PC-9 (cell line): Measurements from ENCODE around the gene B3GALNT1. TPM values are rescaled to one million over a fixed set of nuclear protein-coding genes. Genes with fewer than 3 reads are reported as not detected.

Source experiments
- BruUV-seq: library from RNA; stranded (reverse); fragments of 400-500 nt; replicated peaks from 2 replicates; lab custom pipeline; 2021; lab: Mats Ljungman, UMichigan
- CTCF ChIA-PET: fragments of 300-600 bp; sonication (Branson Sonifier 250); formaldehyde crosslinking; loops from one replicate; lab custom pipeline; 2022; ENCODE audit warnings: antibody characterized with exemption; lab: Charles Lee
- POLR2A ChIA-PET: fragments of 300-600 bp; sonication (Branson Sonifier 250); formaldehyde crosslinking; loops from one replicate; lab custom pipeline; 2022; ENCODE audit warnings: antibody characterized with exemption; ENCODE audit not compliant: unreplicated experiment; lab: Charles Lee
- DNase-seq, 2 experiments: peaks; one replicate each; pipeline versions ENCODE4 v3.0.0 to v3.0.0-alpha.2; 2015 to 2022; ENCODE audit warnings: mixed read lengths in 1 of 2
- H2AFZ ChIP-seq: fragments of 200-600 bp; sonication (generic); 2 replicates; pipeline ENCODE4 v1.8.1; 2017; ENCODE audit warnings: antibody characterized with exemption
- H3F3A ChIP-seq: fragments of 200-600 bp; sonication (generic); 2 replicates; pipeline ENCODE4 v1.8.1; 2017; ENCODE audit warnings: antibody characterized with exemption, mild to moderate bottlenecking, low read depth; ENCODE audit not compliant: insufficient read depth
- H3K27ac ChIP-seq: fragments of 200-600 bp; sonication (generic); 2 replicates; pipeline ENCODE4 v1.6.1; 2016; ENCODE audit warnings: mixed run types
- H3K27me3 ChIP-seq: fragments of 200-600 bp; sonication (generic); 2 replicates; pipeline ENCODE4 v1.6.1; 2016; ENCODE audit warnings: low read depth, mixed run types; ENCODE audit not compliant: insufficient read depth
- H3K36me3 ChIP-seq: fragments of 200-600 bp; sonication (generic); 2 replicates; pipeline ENCODE4 v1.6.1; 2016; ENCODE audit warnings: low read depth, mixed run types
- H3K4me1 ChIP-seq: fragments of 200-600 bp; sonication (generic); replicated peaks from 2 replicates; pipeline ENCODE4 v1.6.1; 2016; ENCODE audit warnings: mixed run types; ENCODE audit not compliant: insufficient read depth
- H3K4me2 ChIP-seq: fragments of 200-600 bp; sonication (generic); 2 replicates; pipeline ENCODE4 v1.6.1; 2017; ENCODE audit warnings: mixed run types
- H3K4me3 ChIP-seq: fragments of 200-600 bp; sonication (generic); 2 replicates; pipeline ENCODE4 v1.6.1; 2016; ENCODE audit warnings: mixed run types
- H3K79me2 ChIP-seq: fragments of 200-600 bp; sonication (generic); 2 replicates; pipeline ENCODE4 v1.6.1; 2017; ENCODE audit warnings: low read depth, mixed run types
- H3K9me2 ChIP-seq: fragments of 200-600 bp; sonication (generic); 2 replicates; pipeline ENCODE4 v1.8.1; 2017; ENCODE audit warnings: mild to moderate bottlenecking; ENCODE audit not compliant: insufficient read depth
- H3K9me3 ChIP-seq: fragments of 200-600 bp; sonication (generic); 2 replicates; pipeline ENCODE4 v1.8.1; 2016; ENCODE audit warnings: low read depth; ENCODE audit not compliant: insufficient read depth
- H4K20me1 ChIP-seq: fragments of 200-600 bp; sonication (generic); 2 replicates; pipeline ENCODE4 v1.8.1; 2017; ENCODE audit not compliant: insufficient read depth
- CTCF ChIP-seq: fragments of 200-600 bp; sonication (generic); conservative IDR thresholded peaks from 2 replicates; pipeline ENCODE4 v1.6.1; 2017; ENCODE audit warnings: mixed run types, antibody characterized with exemption, mild to moderate bottlenecking, moderate library complexity
- EZH2 ChIP-seq: fragments of 200-600 bp; sonication (generic); IDR thresholded peaks from 2 replicates; pipeline ENCODE4 v1.8.0; 2017; ENCODE audit warnings: antibody characterized with exemption, low read depth
- intact Hi-C: fragments of 100-400 bp; cut with micrococcal nuclease; formaldehyde crosslinking; loops from one replicate; pipeline ENCODE4 v1.10.0; 2022; ENCODE audit not compliant: unreplicated experiment
- total RNA-seq: library from RNA; stranded (reverse); gene quantifications from 2 replicates; pipeline ENCODE4 v1.2.3, GENCODE V29; 2021

B3GALNT1 gene
- total RNA-seq, 1 experiment from 2014 or later: 8.8 TPM

- no peak overlapping the region for H3K4me3 ChIP-seq
- H3K4me2 ChIP-seq: no peak overlapping the region
- TF ChIP-seq CTCF (no peak), EZH2 (no peak)
- intact Hi-C loops: no loop called here
- no peak for DNase-seq
- no peaks in the 10 kb centered on the region for H3K9me2 ChIP-seq
- H3K27me3 ChIP-seq: no peaks in the 10 kb centered on the region
- H3F3A ChIP-seq: peaks cover 8% of the 10 kb centered on the region; the same call in 1 of the 2 replicates
- BruUV-seq: TSS peak; percentile 80
- H3K79me2 ChIP-seq: no peaks in the 10 kb centered on the region
- H3K4me1 ChIP-seq: peaks cover 14% of the 10 kb centered on the region
- ChIA-PET CTCF (no interaction called here), POLR2A (interaction anchor here (0.7 kb wide), 2 partner anchors 127 to 392 kb away, joined by 3 to 9 read pairs; no protein-coding TSS in a partner anchor)
- no peaks in the 10 kb centered on the region for H3K36me3 ChIP-seq
- no peaks in the 10 kb centered on the region for H3K9me3 ChIP-seq
- no peak overlapping the region for H2AFZ ChIP-seq
- no peaks in the 10 kb centered on the region for H4K20me1 ChIP-seq
- no peak overlapping the region for H3K27ac ChIP-seq
These were observed 34.0 kb downstream of the B3GALNT1 start for GRCh38 chr3:161070980-161071663.

- Histone ChIP-seq H4K20me1 (no peaks in the 10 kb centered on the region), H3K4me3 (no peak overlapping the region), H3K4me2 (no peak overlapping the region; the same call in 1 of the 2 replicates), H3K4me1 (peaks cover 14% of the 10 kb centered on the region), H3K27ac (peak overlapping the region; percentile 25), H3F3A (peaks cover 8% of the 10 kb centered on the region; the same call in 1 of the 2 replicates), H3K79me2 (no peaks in the 10 kb centered on the region), H3K9me3 (no peaks in the 10 kb centered on the region), H2AFZ (0 out of 2 replicates have a peak overlapping the region, but pooled peaks have one; percentile 0), H3K27me3 (no peaks in the 10 kb centered on the region), H3K36me3 (no peaks in the 10 kb centered on the region), H3K9me2 (no peaks in the 10 kb centered on the region)
- POLR2A ChIA-PET: interaction anchor here (0.6 to 0.7 kb wide), 6 partner anchors 21 to 619 kb away, joined by 3 to 9 read pairs (median 4); no protein-coding TSS in a partner anchor
- DNase-seq: peak in 1 of 2 experiments; percentile 31
- TF ChIP-seq CTCF (no peak), EZH2 (no peak)
- BruUV-seq: no TSS peak
- CTCF ChIA-PET: interaction anchor here (0.6 to 1.5 kb wide), 4 partner anchors 71 to 390 kb away, joined by 3 to 25 read pairs (median 4); no protein-coding TSS in a partner anchor
- intact Hi-C loops: no loop called here
These were observed 34.8 kb downstream of the B3GALNT1 start for GRCh38 chr3:161070252-161070930.

- POLR2A ChIA-PET: interaction anchor here (0.6 to 0.7 kb wide), 5 partner anchors 22 to 1542 kb away, joined by 3 to 7 read pairs (median 3); no protein-coding TSS in a partner anchor
- TF ChIP-seq EZH2 (no peak), CTCF (no peak)
- Histone ChIP-seq H3K27ac (peak overlapping the region; percentile 25), H3F3A (peaks cover 8% of the 10 kb centered on the region; the same call in 1 of the 2 replicates), H3K9me2 (no peaks in the 10 kb centered on the region), H3K4me2 (peak overlapping the region; percentile 13), H3K4me1 (peaks cover 14% of the 10 kb centered on the region), H3K9me3 (no peaks in the 10 kb centered on the region), H3K79me2 (no peaks in the 10 kb centered on the region), H3K27me3 (no peaks in the 10 kb centered on the region), H4K20me1 (no peaks in the 10 kb centered on the region), H3K36me3 (no peaks in the 10 kb centered on the region), H2AFZ (0 out of 2 replicates have a peak overlapping the region, but pooled peaks have one; percentile 0), H3K4me3 (no peak overlapping the region)
- intact Hi-C loops: no loop called here
- CTCF ChIA-PET: interaction anchor here (0.6 to 1.5 kb wide), 5 partner anchors 70 to 390 kb away, joined by 3 to 25 read pairs (median 4); no protein-coding TSS in a partner anchor
- peak; percentile 61 to 77 for DNase-seq
- no TSS peak for BruUV-seq
These were observed 35.5 kb downstream of the B3GALNT1 start for GRCh38 chr3:161069511-161070251.
